Natural killer cell (primary cell): ENCODE measurements around the gene LNX1. TPM values are rescaled to one million over a fixed set of nuclear protein-coding genes. Genes with fewer than 3 reads are reported as not detected.

Experiments
- ATAC-seq, 3 donors: fragments of 150-1000 bp in 2 of 3; fragments of 200-7000 bp in 1 of 3; cut with Tn5 transposase; 1 replicate in 1 of 3; 2 replicates in 2 of 3; pipeline ENCODE4 v1.10.0; 2021; ENCODE audit warnings: mild to moderate bottlenecking in 2 of 3, moderate library complexity in 2 of 3
- DNase-seq, 2 donors: peaks; one replicate each; pipeline versions ENCODE4 v3.0.0 to v3.0.0-alpha.2; 2013 to 2021; ENCODE audit warnings: mixed read lengths in 1 of 2
- H3K27ac ChIP-seq: one replicate; pipeline ENCODE4 v1.5.1; 2013; ENCODE audit warnings: mild to moderate bottlenecking, low read length
- H3K27me3 ChIP-seq: one replicate; pipeline ENCODE4 v1.6.1; 2013; ENCODE audit warnings: low read length; ENCODE audit not compliant: control insufficient read depth, insufficient read depth
- H3K36me3 ChIP-seq: one replicate; pipeline ENCODE4 v1.6.1; 2013; ENCODE audit warnings: low read length; ENCODE audit not compliant: control insufficient read depth, insufficient read depth
- H3K4me1 ChIP-seq: one replicate; pipeline ENCODE4 v1.6.1; 2013; ENCODE audit warnings: low read length; ENCODE audit not compliant: control insufficient read depth, insufficient read depth
- H3K4me3 ChIP-seq: one replicate; pipeline ENCODE4 v1.5.1; 2013; ENCODE audit warnings: low read length
- H3K9me3 ChIP-seq: one replicate; pipeline ENCODE4 v1.6.1; 2013; ENCODE audit warnings: low read length; ENCODE audit not compliant: control insufficient read depth, insufficient read depth
- H3K27ac Mint-ChIP-seq, 2 donors: one replicate each; pipeline ENCODE4 v1.8.0; 2022; ENCODE audit warnings: mild to moderate bottlenecking in 2 of 2, mixed read lengths in 2 of 2, moderate library complexity in 1 of 2
- H3K27me3 Mint-ChIP-seq, 2 donors: one replicate each; pipeline ENCODE4 v1.8.0; 2022; ENCODE audit warnings: low read depth in 2 of 2, mixed read lengths in 2 of 2
- H3K36me3 Mint-ChIP-seq: one replicate; pipeline ENCODE4 v1.8.0; 2022; ENCODE audit warnings: mixed read lengths
- H3K4me1 Mint-ChIP-seq, 2 donors: one replicate each; pipeline ENCODE4 v1.8.0; 2022; ENCODE audit warnings: mixed read lengths in 2 of 2
- H3K4me3 Mint-ChIP-seq: one replicate; pipeline ENCODE4 v1.8.0; 2022; ENCODE audit warnings: mild to moderate bottlenecking, moderate library complexity, mixed read lengths
- H3K9me3 Mint-ChIP-seq, 2 donors: one replicate each; pipeline ENCODE4 v1.8.0; 2022; ENCODE audit warnings: mixed read lengths in 2 of 2
- CTCF ChIP-seq: fragments of 200-600 bp; IDR thresholded peaks from one replicate; pipeline ENCODE4 v1.8.0; 2022; ENCODE audit warnings: antibody characterized with exemption
- WGBS: methylation state at CpG from one replicate; pipeline ENCODE4 v1.1.7; 2013; ENCODE audit warnings: missing lambda C conversion rate; ENCODE audit not compliant: insufficient coverage; 5-methylcytosine and 5-hydroxymethylcytosine counted together
- intact Hi-C: fragments of 100-400 bp; cut with micrococcal nuclease; formaldehyde crosslinking; loops from one replicate; pipeline ENCODE4 v1.14.2; 2022
- total RNA-seq, 4 donors: library from RNA; stranded (reverse); fragments of 120-200 nt in 1 of 4; gene quantifications; one replicate each; pipeline versions ENCODE4 v1.2.3 to v1.2.4, GENCODE V29; 2013 to 2022

The LNX1 gene
- total RNA-seq, 3 donors from 2014 or later (not counting 1 experiment from before 2014, with no cell fraction given), result not detected

GRCh38 chr4:53629296-53629695, 38.0 kb upstream of the LNX1 start:
- 35% methylated on average over 1 of the region's 1 CpG for WGBS
- intact Hi-C loops, result no loop called here
- Histone ChIP-seq H3K36me3 (no peaks in the 10 kb centered on the region), H3K4me3 (no peak overlapping the region), H3K9me3 (no peaks in the 10 kb centered on the region), H3K27me3 (no peaks in the 10 kb centered on the region), H3K27ac (no peak overlapping the region), H3K4me1 (no peaks in the 10 kb centered on the region)
- TF ChIP-seq CTCF, result no peak
- Mint-ChIP-seq H3K27ac (no peak overlapping the region), H3K36me3 (no peaks in the 10 kb centered on the region), H3K4me1 (no peaks in the 10 kb centered on the region), H3K9me3 (peaks cover 0 to 2% of the 10 kb centered on the region in 2 donors), H3K4me3 (no peak overlapping the region), H3K27me3 (peaks cover 4 to 15% of the 10 kb centered on the region in 2 donors)
- ATAC-seq (no peak), DNase-seq (no peak)

GRCh38 chr4:53626491-53626890, 35.2 kb upstream of the LNX1 start:
- Mint-ChIP-seq H3K9me3 (peaks cover 0 to 5% of the 10 kb centered on the region in 2 donors), H3K4me3 (no peak overlapping the region), H3K27me3 (peaks cover 0 to 5% of the 10 kb centered on the region in 2 donors), H3K4me1 (no peaks in the 10 kb centered on the region), H3K27ac (no peak overlapping the region), H3K36me3 (no peaks in the 10 kb centered on the region)
- Histone ChIP-seq H3K4me1 (no peaks in the 10 kb centered on the region), H3K9me3 (no peaks in the 10 kb centered on the region), H3K27ac (no peak overlapping the region), H3K4me3 (no peak overlapping the region), H3K27me3 (no peaks in the 10 kb centered on the region), H3K36me3 (no peaks in the 10 kb centered on the region)
- DNase-seq (no peak), ATAC-seq (no peak)
- 71% methylated on average over 1 of the region's 1 CpG for WGBS
- TF ChIP-seq CTCF, result no peak
- intact Hi-C loops, result no loop called here

- H3K4me1 ChIP-seq, result no peaks in the 10 kb centered on the region
- H3K27ac ChIP-seq, result no peak overlapping the region
- no peaks in the 10 kb centered on the region for H3K36me3 ChIP-seq
- intact Hi-C loops, result no loop called here
- ATAC-seq (no peak), DNase-seq (no peak)
- no peak overlapping the region for H3K4me3 ChIP-seq
- no peaks in the 10 kb centered on the region for H3K9me3 ChIP-seq
- H3K27ac Mint-ChIP-seq, result no peak overlapping the region
- WGBS, result 79% methylated on average over 2 of the region's 2 CpGs
- no peaks in the 10 kb centered on the region for H3K36me3 Mint-ChIP-seq
- no peak for TF ChIP-seq CTCF
- H3K4me1 Mint-ChIP-seq, result no peaks in the 10 kb centered on the region
- peaks cover 0 to 5% of the 10 kb centered on the region in 2 donors for H3K27me3 Mint-ChIP-seq
- no peaks in the 10 kb centered on the region for H3K27me3 ChIP-seq
- peaks cover 0 to 5% of the 10 kb centered on the region in 2 donors for H3K9me3 Mint-ChIP-seq
- no peak overlapping the region for H3K4me3 Mint-ChIP-seq
Measured at GRCh38 chr4:53625888-53626287, 34.6 kb upstream of the LNX1 start.

- H3K4me3 Mint-ChIP-seq, result no peak overlapping the region
- H3K4me3 ChIP-seq, result no peak overlapping the region
- no peaks in the 10 kb centered on the region for H3K36me3 Mint-ChIP-seq
- H3K4me1 Mint-ChIP-seq, result no peaks in the 10 kb centered on the region
- H3K36me3 ChIP-seq, result no peaks in the 10 kb centered on the region
- H3K9me3 Mint-ChIP-seq, result peaks cover 0 to 5% of the 10 kb centered on the region in 2 donors
- DNase-seq (no peak), ATAC-seq (no peak)
- no peak for TF ChIP-seq CTCF
- H3K27me3 Mint-ChIP-seq, result peaks cover 0 to 2% of the 10 kb centered on the region in 2 donors
- no peaks in the 10 kb centered on the region for H3K27me3 ChIP-seq
- no peak overlapping the region for H3K27ac Mint-ChIP-seq
- intact Hi-C loops, result no loop called here
- no peaks in the 10 kb centered on the region for H3K4me1 ChIP-seq
- WGBS, result 82% methylated on average over 1 of the region's 1 CpG
- H3K9me3 ChIP-seq, result no peaks in the 10 kb centered on the region
- H3K27ac ChIP-seq, result no peak overlapping the region
Measured at GRCh38 chr4:53622739-53623151, 31.5 kb upstream of the LNX1 start.
